ENCODE measurements around the gene ZNF197.
"Not testable (repeated sequence)": the region's sequence is repeated elsewhere in the genome, so short reads cannot be mapped to it uniquely, and the experiment has no call there.

The ZNF197 gene

GRCh38 chr3:44624749-44625480 is at the start of gene ZNF197:
Gene ZNF197 (plus strand): TSS chr3:44625036. CDS start chr3:44629155, 4,119 bp downstream.
- peak; percentile 58 for DNase-seq

- no peak for DNase-seq
Measured at GRCh38 chr3:44576613-44577012, 48.2 kb upstream of the ZNF197 start.

- DNase-seq = not testable (repeated sequence)
Measured at GRCh38 chr3:44577354-44577952, 47.4 kb upstream of the ZNF197 start.

GRCh38 chr3:44578316-44578715 is 46.5 kb upstream of the ZNF197 start:
- DNase-seq = not testable (repeated sequence)

GRCh38 chr3:44578924-44579515 is 45.8 kb upstream of the ZNF197 start:
- DNase-seq = not testable (repeated sequence)

- not testable (repeated sequence) for DNase-seq
Measured at GRCh38 chr3:44579749-44580148, 45.1 kb upstream of the ZNF197 start.

- not testable (repeated sequence) for DNase-seq
Measured at GRCh38 chr3:44580971-44581370, 43.9 kb upstream of the ZNF197 start.

GRCh38 chr3:44584646-44585501 is 40.0 kb upstream of the ZNF197 start, which contains the start of gene ZNF660:
Gene ZNF660 (plus strand): TSS chr3:44584964. CDS start chr3:44594194, 9,230 bp downstream.
- DNase-seq = no peak

GRCh38 chr3:44596621-44597020 is 28.2 kb upstream of the ZNF197 start:
- DNase-seq = no peak

GRCh38 chr3:44601749-44602148 is 23.1 kb upstream of the ZNF197 start:
- DNase-seq = no peak

GRCh38 chr3:44612678-44613077 is 12.2 kb upstream of the ZNF197 start:
- DNase-seq = no peak

GRCh38 chr3:44628716-44629115 is 3.9 kb downstream of the ZNF197 start:
- no peak for DNase-seq

- DNase-seq = no peak
Measured at GRCh38 chr3:44632193-44632592, 7.4 kb downstream of the ZNF197 start.

GRCh38 chr3:44642337-44642736 is 17.5 kb downstream of the ZNF197 start:
- no peak for DNase-seq

- no peak for DNase-seq
Measured at GRCh38 chr3:44643024-44643423, 18.2 kb downstream of the ZNF197 start.

- no peak for DNase-seq
Measured at GRCh38 chr3:44647771-44648170, 22.9 kb downstream of the ZNF197 start.

- DNase-seq = peak; percentile 39
Measured at GRCh38 chr3:44648564-44649229, 23.9 kb downstream of the ZNF197 start, which contains the start of gene ZNF35. Gene ZNF35 (plus strand): TSS chr3:44648732. CDS start chr3:44651068, 2,336 bp downstream.

GRCh38 chr3:44649709-44650108 is 24.9 kb downstream of the ZNF197 start:
- no peak for DNase-seq

- DNase-seq = no peak
Measured at GRCh38 chr3:44654039-44654438, 29.2 kb downstream of the ZNF197 start.

GRCh38 chr3:44659015-44659414 is 34.2 kb downstream of the ZNF197 start:
- no peak for DNase-seq

GRCh38 chr3:44659434-44659833 is 34.6 kb downstream of the ZNF197 start:
- DNase-seq = no peak

GRCh38 chr3:44661189-44661588 is 36.4 kb downstream of the ZNF197 start:
- no peak for DNase-seq

Measured in stimulated activated CD4-positive, alpha-beta T cell treated with anti-CD3 and anti-CD28 coated beads, Interleukin-12 subunit alpha, Interleukin-12 subunit beta, amount 100 ng/mL, for 4 hours (primary cell).